Activated T-cell treated with anti-CD3 and anti-CD28 coated beads for 1 hour (primary cell): ENCODE results near the gene PIGU.
"Not testable (repeated sequence)": the region's sequence is repeated elsewhere in the genome, so short reads cannot be mapped to it uniquely, and the experiment has no call there.

Experiments
- DNase-seq: peaks from one replicate; pipeline ENCODE4 v3.0.0-alpha.2; 2020; ENCODE audit warnings: low read depth

PIGU gene

GRCh38 chr20:34706912-34707784 lies 30.3 kb upstream of the PIGU start:
- no peak for DNase-seq

GRCh38 chr20:34706302-34706875 lies 29.5 kb upstream of the PIGU start:
- DNase-seq = no peak

- DNase-seq = no peak
These were observed 28.8 kb upstream of the PIGU start for GRCh38 chr20:34705397-34706301.

- DNase-seq = no peak
These were observed 28.1 kb upstream of the PIGU start for GRCh38 chr20:34705008-34705396.

GRCh38 chr20:34704177-34705007 lies 27.5 kb upstream of the PIGU start, which contains the start of gene TP53INP2:
Gene TP53INP2 (plus strand): TSS chr20:34704344. CDS start chr20:34708740, 4,396 bp downstream.
- peak; percentile 75 for DNase-seq

GRCh38 chr20:34703424-34704176 lies 26.7 kb upstream of the PIGU start:
- DNase-seq = peak; percentile 6

GRCh38 chr20:34703061-34703423 lies 26.1 kb upstream of the PIGU start:
- DNase-seq = no peak

- DNase-seq = no peak
These were observed 24.7 kb upstream of the PIGU start for GRCh38 chr20:34701405-34702085.

- DNase-seq = no peak
These were observed 16.5 kb upstream of the PIGU start for GRCh38 chr20:34693414-34693813.

- no peak for DNase-seq
These were observed 14.9 kb upstream of the PIGU start for GRCh38 chr20:34691838-34692237.

- DNase-seq = no peak
These were observed 12.6 kb upstream of the PIGU start for GRCh38 chr20:34689486-34689885.

- no peak for DNase-seq
These were observed 6.8 kb upstream of the PIGU start for GRCh38 chr20:34683667-34684066.

- no peak for DNase-seq
These were observed 3.8 kb upstream of the PIGU start for GRCh38 chr20:34680586-34681175.

- no peak for DNase-seq
These were observed 775 bp downstream of the PIGU start for GRCh38 chr20:34675993-34676641.

- DNase-seq = no peak
These were observed 1.3 kb downstream of the PIGU start for GRCh38 chr20:34675561-34675960.

- no peak for DNase-seq
These were observed 3.5 kb downstream of the PIGU start for GRCh38 chr20:34673412-34673811.

GRCh38 chr20:34669094-34669493 lies 7.8 kb downstream of the PIGU start:
- no peak for DNase-seq

GRCh38 chr20:34664751-34665150 lies 12.1 kb downstream of the PIGU start:
- not testable (repeated sequence) for DNase-seq

GRCh38 chr20:34663213-34663943 lies 13.5 kb downstream of the PIGU start:
- no peak for DNase-seq
